ENCODE results near the gene DSG3. TPM values are rescaled to one million over a fixed set of nuclear protein-coding genes. Genes with fewer than 3 reads are reported as not detected.

DSG3 gene
- total RNA-seq, 2 donors from 2014 or later: 0.08 TPM; not detected in 1

- Histone ChIP-seq H3K27ac (no peak overlapping the region), H3K4me3 (no peak overlapping the region), H3K4me1 (no peaks in the 10 kb centered on the region), H3K36me3 (no peaks in the 10 kb centered on the region), H3K27me3 (no peaks in the 10 kb centered on the region), H3K9me3 (peaks cover 0 to 11% of the 10 kb centered on the region in 2 donors)
- no peak for TF ChIP-seq CTCF (IDR thresholded peaks at IDR 0.05)
- no peak for DNase-seq (ENCODE audit: low spot score)
These were observed 20.6 kb upstream of the DSG3 start for GRCh38 chr18:31426871-31427406.

GRCh38 chr18:31428211-31428610 is 19.3 kb upstream of the DSG3 start:
- H3K36me3 ChIP-seq: no peaks in the 10 kb centered on the region
- H3K27me3 ChIP-seq: no peaks in the 10 kb centered on the region
- DNase-seq (ENCODE audit: low spot score): no peak
- H3K9me3 ChIP-seq: peaks cover 0 to 17% of the 10 kb centered on the region in 2 donors
- no peaks in the 10 kb centered on the region for H3K4me1 ChIP-seq
- H3K4me3 ChIP-seq: no peak overlapping the region
- no peak for TF ChIP-seq CTCF (IDR thresholded peaks at IDR 0.05)
- no peak overlapping the region for H3K27ac ChIP-seq

GRCh38 chr18:31429623-31430022 is 17.9 kb upstream of the DSG3 start:
- no peak for TF ChIP-seq CTCF (IDR thresholded peaks at IDR 0.05)
- H3K4me1 ChIP-seq: no peaks in the 10 kb centered on the region
- H3K4me3 ChIP-seq: no peak overlapping the region
- no peaks in the 10 kb centered on the region for H3K36me3 ChIP-seq
- H3K9me3 ChIP-seq: peaks cover 0 to 22% of the 10 kb centered on the region in 2 donors
- DNase-seq (ENCODE audit: low spot score): no peak
- H3K27ac ChIP-seq: no peak overlapping the region
- no peaks in the 10 kb centered on the region for H3K27me3 ChIP-seq

GRCh38 chr18:31430072-31430471 is 17.5 kb upstream of the DSG3 start:
- DNase-seq (ENCODE audit: low spot score): no peak
- no peak for TF ChIP-seq CTCF (IDR thresholded peaks at IDR 0.05)
- Histone ChIP-seq H3K4me1 (no peaks in the 10 kb centered on the region), H3K9me3 (peaks cover 0 to 22% of the 10 kb centered on the region in 2 donors), H3K4me3 (no peak overlapping the region), H3K27ac (no peak overlapping the region), H3K36me3 (no peaks in the 10 kb centered on the region), H3K27me3 (no peaks in the 10 kb centered on the region)

GRCh38 chr18:31430554-31430953 is 17.0 kb upstream of the DSG3 start:
- H3K4me3 ChIP-seq: no peak overlapping the region
- no peak for DNase-seq (ENCODE audit: low spot score)
- no peaks in the 10 kb centered on the region for H3K4me1 ChIP-seq
- H3K9me3 ChIP-seq: peaks cover 0 to 22% of the 10 kb centered on the region in 2 donors
- no peaks in the 10 kb centered on the region for H3K36me3 ChIP-seq
- no peak overlapping the region for H3K27ac ChIP-seq
- H3K27me3 ChIP-seq: no peaks in the 10 kb centered on the region
- no peak for TF ChIP-seq CTCF (IDR thresholded peaks at IDR 0.05)

GRCh38 chr18:31432316-31432715 is 15.2 kb upstream of the DSG3 start:
- no peak overlapping the region for H3K4me3 ChIP-seq
- H3K36me3 ChIP-seq: no peaks in the 10 kb centered on the region
- H3K9me3 ChIP-seq: peaks cover 0 to 22% of the 10 kb centered on the region in 2 donors
- no peaks in the 10 kb centered on the region for H3K27me3 ChIP-seq
- no peak for DNase-seq (ENCODE audit: low spot score)
- no peak for TF ChIP-seq CTCF (IDR thresholded peaks at IDR 0.05)
- H3K4me1 ChIP-seq: no peaks in the 10 kb centered on the region
- H3K27ac ChIP-seq: no peak overlapping the region
